Astrocyte (in vitro differentiated cells and primary cell): ENCODE measurements around the gene ATL2. TPM values are rescaled to one million over a fixed set of nuclear protein-coding genes. Genes with fewer than 3 reads are reported as not detected.

ENCODE experiments used
- DNase-seq: peaks from one replicate; pipeline ENCODE4 v3.0.0-alpha.2; 2010; ENCODE audit warnings: low read depth
- FAIRE-seq: peaks from 2 replicates; lab custom pipeline; 2011; peaks lifted over from hg19 to GRCh38; lab: Jason Lieb, UNC
- H2AFZ ChIP-seq: 2 replicates; pipeline ENCODE4 v1.6.0; 2012; ENCODE audit warnings: low read depth, low read length, inconsistent platforms
- H3K27ac ChIP-seq: 2 replicates; pipeline ENCODE4 v1.5.1; 2011; ENCODE audit warnings: low read depth, low read length, inconsistent platforms
- H3K27me3 ChIP-seq: 2 replicates; pipeline ENCODE4 v1.6.0; 2011; ENCODE audit warnings: low read length, inconsistent platforms; ENCODE audit not compliant: insufficient read depth
- H3K36me3 ChIP-seq: 2 replicates; pipeline ENCODE4 v1.5.1; 2011; ENCODE audit warnings: low read length, inconsistent platforms; ENCODE audit not compliant: insufficient read depth
- H3K4me1 ChIP-seq: 2 replicates; pipeline ENCODE4 v1.5.1; 2011; ENCODE audit warnings: low read length, inconsistent platforms; ENCODE audit not compliant: insufficient read depth
- H3K4me2 ChIP-seq: 2 replicates; pipeline ENCODE4 v1.6.0; 2012; ENCODE audit warnings: low read length, inconsistent platforms
- H3K4me3 ChIP-seq: 2 replicates; pipeline ENCODE4 v1.5.1; 2011; ENCODE audit warnings: low read depth, mild to moderate bottlenecking, low read length, inconsistent platforms; ENCODE audit not compliant: insufficient read depth
- H3K79me2 ChIP-seq: 2 replicates; pipeline ENCODE4 v1.6.0; 2012; ENCODE audit warnings: mild to moderate bottlenecking, low read length, inconsistent platforms; ENCODE audit not compliant: insufficient read depth
- H3K9ac ChIP-seq: 2 replicates; pipeline ENCODE4 v1.6.0; 2012; ENCODE audit warnings: mild to moderate bottlenecking, low read length, inconsistent platforms
- H3K9me3 ChIP-seq: 2 replicates; pipeline ENCODE4 v1.5.1; 2012; ENCODE audit warnings: low read depth, mild to moderate bottlenecking, low read length, inconsistent platforms; ENCODE audit not compliant: insufficient read depth
- H4K20me1 ChIP-seq: 2 replicates; pipeline ENCODE4 v1.6.0; 2012; ENCODE audit warnings: low read length, inconsistent platforms; ENCODE audit not compliant: insufficient read depth
- H3K27ac Mint-ChIP-seq: one replicate; pipeline ENCODE4 v1.8.0; 2021; ENCODE audit warnings: mild to moderate bottlenecking, mixed read lengths; ENCODE audit not compliant: unreplicated experiment
- H3K27me3 Mint-ChIP-seq: one replicate; pipeline ENCODE4 v1.8.0; 2021; ENCODE audit warnings: low read depth, mixed read lengths; ENCODE audit not compliant: unreplicated experiment
- H3K36me3 Mint-ChIP-seq: one replicate; pipeline ENCODE4 v1.8.0; 2021; ENCODE audit warnings: low read depth, mixed read lengths; ENCODE audit not compliant: unreplicated experiment
- H3K4me1 Mint-ChIP-seq: one replicate; pipeline ENCODE4 v1.8.0; 2021; ENCODE audit warnings: low read depth, mixed read lengths; ENCODE audit not compliant: unreplicated experiment
- H3K4me3 Mint-ChIP-seq: one replicate; pipeline ENCODE4 v1.8.0; 2021; ENCODE audit warnings: mild to moderate bottlenecking, moderate library complexity, mixed read lengths; ENCODE audit not compliant: unreplicated experiment
- H3K9me3 Mint-ChIP-seq: one replicate; pipeline ENCODE4 v1.8.0; 2021; ENCODE audit warnings: mild to moderate bottlenecking, mixed read lengths; ENCODE audit not compliant: unreplicated experiment
- EZH2 ChIP-seq: IDR thresholded peaks from 2 replicates; pipeline ENCODE4 v1.6.1; 2012; ENCODE audit warnings: mild to moderate bottlenecking, low read length, inconsistent platforms; ENCODE audit not compliant: insufficient read depth
- total RNA-seq: library from RNA; stranded (reverse); gene quantifications from 2 replicates; pipeline ENCODE4 v1.2.1, GENCODE V29; 2021
- TF ChIP-seq, protein P1 (sequence below): IDR thresholded peaks from 2 replicates; pipeline ENCODE4 v1.5.1; 2011; ENCODE audit warnings: low read depth, mild to moderate bottlenecking, inconsistent platforms, low read length, moderate library complexity; ENCODE audit not compliant: insufficient read depth

Gene ATL2
- total RNA-seq, 1 donor from 2014 or later, result 34.9 TPM

DNA sequence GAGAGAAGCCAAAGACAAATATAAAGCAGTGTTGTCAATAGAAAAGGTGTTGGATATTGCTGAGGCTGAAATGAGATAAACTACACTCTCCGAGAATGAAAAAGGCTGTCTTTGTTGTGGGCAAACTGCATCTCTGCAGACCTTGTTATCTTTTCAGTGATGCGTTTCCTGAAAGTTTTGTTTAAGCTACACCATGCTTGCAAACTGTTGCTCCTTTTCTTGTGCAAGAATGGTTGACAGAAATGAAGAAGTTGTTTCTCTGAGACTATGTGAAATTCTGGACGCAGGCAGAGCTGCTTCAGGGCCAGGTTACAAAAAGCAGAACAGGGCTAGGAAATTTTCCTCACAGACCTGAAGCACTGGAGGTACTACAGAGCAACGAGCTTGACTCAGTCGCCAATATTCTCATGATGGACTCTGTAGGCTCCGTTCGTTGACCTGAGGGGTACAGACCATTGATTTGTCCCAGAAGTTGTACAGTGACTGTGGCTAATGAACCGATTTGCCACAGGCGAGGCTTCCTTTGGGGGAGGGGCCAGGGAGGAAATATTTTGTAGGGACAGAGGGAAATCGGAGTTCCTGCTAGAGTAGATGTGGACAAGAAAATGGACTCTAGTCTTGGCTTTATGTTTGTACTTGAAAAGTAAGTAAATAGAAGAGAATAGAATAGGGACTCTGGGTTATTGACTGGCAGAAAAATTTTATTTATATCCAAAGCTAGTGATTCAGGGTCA, 3.5 kb upstream of the ATL2 start:
- Mint-ChIP-seq H3K4me1 (peaks cover under 1% of the 10 kb centered on the region), H3K27me3 (peaks cover 2% of the 10 kb centered on the region), H3K27ac (no peak overlapping the region), H3K9me3 (peaks cover 1% of the 10 kb centered on the region), H3K4me3 (no peak overlapping the region), H3K36me3 (no peaks in the 10 kb centered on the region)
- H2AFZ ChIP-seq, result no peak overlapping the region
- peaks cover 3% of the 10 kb centered on the region for H3K4me1 ChIP-seq
- no peaks in the 10 kb centered on the region for H3K9me3 ChIP-seq
- H4K20me1 ChIP-seq, result peaks cover 5% of the 10 kb centered on the region
- no peak overlapping the region for H3K4me2 ChIP-seq
- no peaks in the 10 kb centered on the region for H3K36me3 ChIP-seq
- FAIRE-seq, result no peak
- TF ChIP-seq, protein P1, sequence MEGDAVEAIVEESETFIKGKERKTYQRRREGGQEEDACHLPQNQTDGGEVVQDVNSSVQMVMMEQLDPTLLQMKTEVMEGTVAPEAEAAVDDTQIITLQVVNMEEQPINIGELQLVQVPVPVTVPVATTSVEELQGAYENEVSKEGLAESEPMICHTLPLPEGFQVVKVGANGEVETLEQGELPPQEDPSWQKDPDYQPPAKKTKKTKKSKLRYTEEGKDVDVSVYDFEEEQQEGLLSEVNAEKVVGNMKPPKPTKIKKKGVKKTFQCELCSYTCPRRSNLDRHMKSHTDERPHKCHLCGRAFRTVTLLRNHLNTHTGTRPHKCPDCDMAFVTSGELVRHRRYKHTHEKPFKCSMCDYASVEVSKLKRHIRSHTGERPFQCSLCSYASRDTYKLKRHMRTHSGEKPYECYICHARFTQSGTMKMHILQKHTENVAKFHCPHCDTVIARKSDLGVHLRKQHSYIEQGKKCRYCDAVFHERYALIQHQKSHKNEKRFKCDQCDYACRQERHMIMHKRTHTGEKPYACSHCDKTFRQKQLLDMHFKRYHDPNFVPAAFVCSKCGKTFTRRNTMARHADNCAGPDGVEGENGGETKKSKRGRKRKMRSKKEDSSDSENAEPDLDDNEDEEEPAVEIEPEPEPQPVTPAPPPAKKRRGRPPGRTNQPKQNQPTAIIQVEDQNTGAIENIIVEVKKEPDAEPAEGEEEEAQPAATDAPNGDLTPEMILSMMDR, result no peak
- TF ChIP-seq EZH2, result no peak
- peaks cover 10% of the 10 kb centered on the region for H3K79me2 ChIP-seq
- peaks cover 4% of the 10 kb centered on the region for H3K27me3 ChIP-seq
- no peak overlapping the region for H3K27ac ChIP-seq
- no peak overlapping the region for H3K9ac ChIP-seq
- H3K4me3 ChIP-seq, result no peak overlapping the region
- DNase-seq, result no peak

DNA sequence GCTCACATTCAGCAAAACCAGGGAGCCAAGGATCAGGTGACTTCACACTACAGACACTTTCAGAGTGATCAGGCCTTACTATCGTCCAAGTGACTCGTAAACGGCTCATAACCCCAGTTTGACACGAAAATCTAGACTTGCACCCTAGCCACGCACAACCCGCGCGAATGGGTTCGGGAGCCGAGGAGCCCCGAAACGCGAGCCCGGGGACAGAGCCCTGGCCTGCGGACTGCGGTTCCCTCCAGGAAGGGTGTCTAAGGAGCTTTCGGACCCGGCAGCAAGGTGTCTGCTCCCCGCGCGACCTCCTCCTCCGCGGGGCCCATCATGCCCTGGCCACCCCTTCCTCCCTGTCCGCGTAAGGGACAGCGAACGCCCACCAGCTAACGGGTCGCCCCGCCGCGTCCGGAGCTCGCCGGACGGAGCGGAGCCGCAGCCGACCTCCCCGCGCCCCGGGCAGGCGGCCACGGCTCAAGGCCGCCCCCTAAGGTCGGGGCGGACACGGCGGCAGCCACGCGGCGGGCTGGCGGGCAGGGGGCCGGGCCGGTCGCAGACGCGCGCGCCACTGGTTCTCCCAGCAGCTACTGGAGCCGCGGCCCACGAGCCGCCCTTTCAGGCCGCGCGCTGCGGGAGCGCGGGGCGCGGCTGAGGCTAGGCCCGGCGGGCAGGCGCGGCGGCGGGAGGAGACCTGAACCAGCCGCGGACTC, 575 bp downstream of the ATL2 start:
- no peaks in the 10 kb centered on the region for H3K9me3 ChIP-seq
- Mint-ChIP-seq H3K4me3 (peak overlapping the region; percentile 97), H3K4me1 (peaks cover 7% of the 10 kb centered on the region), H3K36me3 (no peaks in the 10 kb centered on the region), H3K27me3 (no peaks in the 10 kb centered on the region), H3K9me3 (peaks cover 1% of the 10 kb centered on the region), H3K27ac (peak overlapping the region; percentile 77)
- H3K27ac ChIP-seq, result peak overlapping the region; percentile 93
- peak overlapping the region; percentile 84 for H2AFZ ChIP-seq
- FAIRE-seq (no peak), DNase-seq (peak; percentile 71)
- peaks cover 7% of the 10 kb centered on the region for H3K4me1 ChIP-seq
- peak overlapping the region; percentile 77 for H3K4me3 ChIP-seq
- no peaks in the 10 kb centered on the region for H3K36me3 ChIP-seq
- no peak for TF ChIP-seq EZH2
- TF ChIP-seq, protein P1, result no peak
- H3K79me2 ChIP-seq, result peaks cover 51% of the 10 kb centered on the region
- H3K27me3 ChIP-seq, result peaks cover 4% of the 10 kb centered on the region
- H3K9ac ChIP-seq, result peak overlapping the region; percentile 96
- H3K4me2 ChIP-seq, result peak overlapping the region; percentile 86
- H4K20me1 ChIP-seq, result peaks cover 39% of the 10 kb centered on the region
